ENCODE data around the gene COL19A1. TPM values are rescaled to one million over a fixed set of nuclear protein-coding genes. Genes with fewer than 3 reads are reported as not detected.

Gene COL19A1
- total and polyA plus RNA-seq, 9 of the 15 experiments (the other 6 are each of a cell fraction or from before 2014, with no cell fraction given), result not detected

DNA sequence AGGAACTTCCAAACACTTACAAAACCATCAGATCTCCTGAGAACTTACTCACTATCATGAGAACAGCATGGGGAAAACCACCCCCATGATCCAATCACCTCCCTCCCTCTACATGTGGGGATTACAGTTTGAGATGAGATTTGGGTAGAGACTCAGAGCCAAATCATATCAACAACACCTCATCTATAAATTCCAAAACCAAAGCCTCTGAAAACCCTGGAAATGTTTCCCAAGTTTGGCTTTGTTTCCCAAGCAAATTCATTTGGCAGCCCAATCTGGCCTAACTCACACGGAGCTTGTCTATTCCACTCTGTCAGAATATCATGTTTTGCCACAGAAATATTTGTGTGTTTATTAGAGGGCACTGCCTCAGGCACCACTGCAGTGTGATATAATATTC, 293.9 kb downstream of the COL19A1 start:
- no peak for FAIRE-seq

More for the DNA sequence above, 293.9 kb downstream of the COL19A1 start:
- no peaks in the 10 kb centered on the region for H3K36me3 ChIP-seq (ENCODE audit: control insufficient read depth, insufficient read depth, low read length)
- H3K79me2 ChIP-seq (ENCODE audit: control insufficient read depth, insufficient read depth, low read length), result no peaks in the 10 kb centered on the region
- ATAC-seq (no peak), DNase-seq (ENCODE audit: extremely low read depth in 1 of 4, low spot score in 3 of 4) (no peak)
- CTCF ChIA-PET (ENCODE audit: low intra/inter-chr PET ratio), result no interaction called here
- no peak overlapping the region for H2AFZ ChIP-seq (ENCODE audit: low read depth, low read length)
- H4K20me1 ChIP-seq (replicated peaks; ENCODE audit: control insufficient read depth, insufficient read depth, low read length), result no peaks in the 10 kb centered on the region
- H3K9me3 ChIP-seq (replicated peaks; ENCODE audit: control insufficient read depth, insufficient read depth, low read depth, low read length), result no peaks in the 10 kb centered on the region
- H3K27ac ChIP-seq (ENCODE audit: extremely low read depth, low read depth, low read length), result no peak overlapping the region
- no peak overlapping the region for H3K9ac ChIP-seq (ENCODE audit: insufficient read depth in 1 of 2, low read depth in 2 of 2, low read length in 2 of 2)
- intact Hi-C loops (cut with micrococcal nuclease) (no loop called here), in situ Hi-C loops (cut with MboI) (no loop called here)
- no peak overlapping the region for H3K4me3 ChIP-seq
- H3K27me3 ChIP-seq (ENCODE audit: control insufficient read depth in 2 of 2, insufficient read depth in 2 of 2, low read length in 2 of 2), result no peaks in the 10 kb centered on the region
- peaks cover 5 to 20% of the 10 kb centered on the region in 2 experiments; a peak in 4 of 5 replicates for H3K4me1 ChIP-seq (replicated peaks in 1 of 2; ENCODE audit: control insufficient read depth in 2 of 2, insufficient read depth in 2 of 2, low read length in 2 of 2)
- H3K9me1 ChIP-seq (ENCODE audit: control insufficient read depth, insufficient read depth, low read length), result no peaks in the 10 kb centered on the region
- WGBS (ENCODE audit: insufficient coverage, low coverage, missing lambda C conversion rate), result 22% methylated on average over 1 of the region's 1 CpG
- no peak for TF ChIP-seq POLR2H (tag; IDR thresholded peaks at IDR 0.05; ENCODE audit: low read depth)
- no peak for TF ChIP-seq HMGN3 (IDR thresholded peaks at IDR 0.05; ENCODE audit: borderline replicate concordance, extremely low read depth, insufficient read length, low read depth, low read length)
- TF ChIP-seq TBL1XR1 (IDR thresholded peaks at IDR 0.05; ENCODE audit: low read length in 2 of 2), result no peak
- TF ChIP-seq, protein P1, sequence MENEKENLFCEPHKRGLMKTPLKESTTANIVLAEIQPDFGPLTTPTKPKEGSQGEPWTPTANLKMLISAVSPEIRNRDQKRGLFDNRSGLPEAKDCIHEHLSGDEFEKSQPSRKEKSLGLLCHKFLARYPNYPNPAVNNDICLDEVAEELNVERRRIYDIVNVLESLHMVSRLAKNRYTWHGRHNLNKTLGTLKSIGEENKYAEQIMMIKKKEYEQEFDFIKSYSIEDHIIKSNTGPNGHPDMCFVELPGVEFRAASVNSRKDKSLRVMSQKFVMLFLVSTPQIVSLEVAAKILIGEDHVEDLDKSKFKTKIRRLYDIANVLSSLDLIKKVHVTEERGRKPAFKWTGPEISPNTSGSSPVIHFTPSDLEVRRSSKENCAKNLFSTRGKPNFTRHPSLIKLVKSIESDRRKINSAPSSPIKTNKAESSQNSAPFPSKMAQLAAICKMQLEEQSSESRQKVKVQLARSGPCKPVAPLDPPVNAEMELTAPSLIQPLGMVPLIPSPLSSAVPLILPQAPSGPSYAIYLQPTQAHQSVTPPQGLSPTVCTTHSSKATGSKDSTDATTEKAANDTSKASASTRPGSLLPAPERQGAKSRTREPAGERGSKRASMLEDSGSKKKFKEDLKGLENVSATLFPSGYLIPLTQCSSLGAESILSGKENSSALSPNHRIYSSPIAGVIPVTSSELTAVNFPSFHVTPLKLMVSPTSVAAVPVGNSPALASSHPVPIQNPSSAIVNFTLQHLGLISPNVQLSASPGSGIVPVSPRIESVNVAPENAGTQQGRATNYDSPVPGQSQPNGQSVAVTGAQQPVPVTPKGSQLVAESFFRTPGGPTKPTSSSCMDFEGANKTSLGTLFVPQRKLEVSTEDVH (IDR thresholded peaks at IDR 0.05; ENCODE audit: low read depth, partially characterized antibody), result no peak
- no peak for TF ChIP-seq U2AF1 (optimal IDR thresholded peaks at IDR 0.05; ENCODE audit: low read depth, low read length)
- TF ChIP-seq, protein P2, sequence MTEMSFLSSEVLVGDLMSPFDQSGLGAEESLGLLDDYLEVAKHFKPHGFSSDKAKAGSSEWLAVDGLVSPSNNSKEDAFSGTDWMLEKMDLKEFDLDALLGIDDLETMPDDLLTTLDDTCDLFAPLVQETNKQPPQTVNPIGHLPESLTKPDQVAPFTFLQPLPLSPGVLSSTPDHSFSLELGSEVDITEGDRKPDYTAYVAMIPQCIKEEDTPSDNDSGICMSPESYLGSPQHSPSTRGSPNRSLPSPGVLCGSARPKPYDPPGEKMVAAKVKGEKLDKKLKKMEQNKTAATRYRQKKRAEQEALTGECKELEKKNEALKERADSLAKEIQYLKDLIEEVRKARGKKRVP (CRISPR knock-in tag; IDR thresholded peaks at IDR 0.05), result no peak
- TF ChIP-seq TCF7L2 (IDR thresholded peaks at IDR 0.05; ENCODE audit: low read depth, low read length), result no peak
- POLR2A ChIA-PET, result no interaction called here
- no peak overlapping the region for H3K4me2 ChIP-seq (ENCODE audit: insufficient read depth, low read length)
- BruUV-seq (replicated peaks), result no TSS peak
